ENCODE measurements around the gene GRIN2D. TPM values are rescaled to one million over a fixed set of nuclear protein-coding genes. Genes with fewer than 3 reads are reported as not detected.
A peak's percentile ranks its signal among the peaks of the same experiment; 100 is the strongest.

Gene GRIN2D
- total and polyA plus RNA-seq, 4 donors, result 2.6 to 32.0 (median 18.6) TPM

- Histone ChIP-seq H3K27ac (ENCODE audit: low read depth, low read length) (no peak overlapping the region), H3K4me1 (ENCODE audit: control insufficient read depth, insufficient read depth, low read length) (peaks cover 71% of the 10 kb centered on the region), H3K27me3 (ENCODE audit: control insufficient read depth, insufficient read depth, low read length) (peaks cover 41% of the 10 kb centered on the region), H3K4me3 (ENCODE audit: low read depth, low read length) (peak overlapping the region; percentile 18), H3K36me3 (ENCODE audit: control insufficient read depth, insufficient read depth, low read length) (peaks cover 8% of the 10 kb centered on the region), H3K9me3 (ENCODE audit: control insufficient read depth, insufficient read depth, low read length) (no peaks in the 10 kb centered on the region)
- DNase-seq (ENCODE audit: low read depth in 4 of 6, low spot score in 6 of 6), result no peak
- WGBS (ENCODE audit: insufficient coverage), result 26% methylated on average over 8 of the region's 9 CpGs
Observed at GRCh38 chr19:48395499-48395898, 2.0 kb downstream of the GRIN2D start.

- peaks cover 71% of the 10 kb centered on the region for H3K4me1 ChIP-seq (ENCODE audit: control insufficient read depth, insufficient read depth, low read length)
- H3K27ac ChIP-seq (ENCODE audit: low read depth, low read length), result no peak overlapping the region
- H3K9me3 ChIP-seq (ENCODE audit: control insufficient read depth, insufficient read depth, low read length), result no peaks in the 10 kb centered on the region
- WGBS (ENCODE audit: insufficient coverage), result 41% methylated on average over 16 of the region's 24 CpGs
- peak overlapping the region; percentile 18 for H3K4me3 ChIP-seq (ENCODE audit: low read depth, low read length)
- DNase-seq (ENCODE audit: low read depth in 4 of 6, low spot score in 6 of 6), result peak in 1 of 6 donors; percentile 62
- peaks cover 7% of the 10 kb centered on the region for H3K36me3 ChIP-seq (ENCODE audit: control insufficient read depth, insufficient read depth, low read length)
- peaks cover 41% of the 10 kb centered on the region for H3K27me3 ChIP-seq (ENCODE audit: control insufficient read depth, insufficient read depth, low read length)
Observed at GRCh38 chr19:48396016-48396823, 2.8 kb downstream of the GRIN2D start.

DNA sequence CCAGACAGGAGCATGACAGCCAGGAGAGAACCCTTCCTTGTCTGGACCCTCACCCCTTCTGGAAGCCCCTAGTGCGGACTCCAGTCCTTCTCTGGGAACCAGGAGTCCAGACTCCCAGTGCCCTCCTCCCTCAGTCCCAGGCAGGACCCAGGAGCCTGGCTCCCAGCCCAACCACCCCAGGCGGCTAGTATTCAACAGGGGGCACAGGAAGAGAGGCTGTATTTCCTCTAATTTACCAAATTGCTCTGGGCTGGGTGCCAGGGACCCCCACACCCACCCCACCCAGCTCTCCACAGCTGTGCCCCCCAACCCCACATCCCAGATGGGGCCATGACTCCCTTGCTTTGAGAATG, 3.3 kb downstream of the GRIN2D start:
- H3K9me3 ChIP-seq (ENCODE audit: control insufficient read depth, insufficient read depth, low read length), result no peaks in the 10 kb centered on the region
- peaks cover 67% of the 10 kb centered on the region for H3K4me1 ChIP-seq (ENCODE audit: control insufficient read depth, insufficient read depth, low read length)
- H3K27ac ChIP-seq (ENCODE audit: low read depth, low read length), result no peak overlapping the region
- WGBS (ENCODE audit: insufficient coverage), result 33% methylated on average over 1 of the region's 2 CpGs
- DNase-seq (ENCODE audit: low read depth in 4 of 6, low spot score in 6 of 6), result peak in 1 of 6 donors; percentile 26
- peaks cover 41% of the 10 kb centered on the region for H3K27me3 ChIP-seq (ENCODE audit: control insufficient read depth, insufficient read depth, low read length)
- H3K4me3 ChIP-seq (ENCODE audit: low read depth, low read length), result peak overlapping the region; percentile 9
- H3K36me3 ChIP-seq (ENCODE audit: control insufficient read depth, insufficient read depth, low read length), result peaks cover 6% of the 10 kb centered on the region

- peak overlapping the region; percentile 31 for H3K4me3 ChIP-seq (ENCODE audit: low read depth, low read length)
- 60% methylated on average over 22 of the region's 22 CpGs for WGBS (ENCODE audit: insufficient coverage)
- H3K4me1 ChIP-seq (ENCODE audit: control insufficient read depth, insufficient read depth, low read length), result peaks cover 62% of the 10 kb centered on the region
- H3K27me3 ChIP-seq (ENCODE audit: control insufficient read depth, insufficient read depth, low read length), result peaks cover 41% of the 10 kb centered on the region
- H3K27ac ChIP-seq (ENCODE audit: low read depth, low read length), result no peak overlapping the region
- DNase-seq (ENCODE audit: low read depth in 4 of 6, low spot score in 6 of 6), result peak in 1 of 6 donors; percentile 21
- H3K9me3 ChIP-seq (ENCODE audit: control insufficient read depth, insufficient read depth, low read length), result no peaks in the 10 kb centered on the region
- peaks cover 6% of the 10 kb centered on the region for H3K36me3 ChIP-seq (ENCODE audit: control insufficient read depth, insufficient read depth, low read length)
Observed at GRCh38 chr19:48397263-48398101, 4.0 kb downstream of the GRIN2D start.

GRCh38 chr19:48398102-48398374, 4.6 kb downstream of the GRIN2D start:
- peaks cover 57% of the 10 kb centered on the region for H3K4me1 ChIP-seq (ENCODE audit: control insufficient read depth, insufficient read depth, low read length)
- DNase-seq (ENCODE audit: low read depth in 4 of 6, low spot score in 6 of 6), result peak in 1 of 6 donors; percentile 19
- H3K9me3 ChIP-seq (ENCODE audit: control insufficient read depth, insufficient read depth, low read length), result no peaks in the 10 kb centered on the region
- 5% methylated on average over 17 of the region's 17 CpGs for WGBS (ENCODE audit: insufficient coverage)
- H3K27me3 ChIP-seq (ENCODE audit: control insufficient read depth, insufficient read depth, low read length), result peaks cover 41% of the 10 kb centered on the region
- no peak overlapping the region for H3K27ac ChIP-seq (ENCODE audit: low read depth, low read length)
- H3K4me3 ChIP-seq (ENCODE audit: low read depth, low read length), result peak overlapping the region; percentile 31
- peaks cover 6% of the 10 kb centered on the region for H3K36me3 ChIP-seq (ENCODE audit: control insufficient read depth, insufficient read depth, low read length)

GRCh38 chr19:48398375-48399235, 5.1 kb downstream of the GRIN2D start:
- Histone ChIP-seq H3K9me3 (ENCODE audit: control insufficient read depth, insufficient read depth, low read length) (no peaks in the 10 kb centered on the region), H3K27me3 (ENCODE audit: control insufficient read depth, insufficient read depth, low read length) (peaks cover 39% of the 10 kb centered on the region), H3K4me1 (ENCODE audit: control insufficient read depth, insufficient read depth, low read length) (peaks cover 52% of the 10 kb centered on the region), H3K36me3 (ENCODE audit: control insufficient read depth, insufficient read depth, low read length) (peaks cover 6% of the 10 kb centered on the region), H3K27ac (ENCODE audit: low read depth, low read length) (no peak overlapping the region), H3K4me3 (ENCODE audit: low read depth, low read length) (peak overlapping the region; percentile 31)
- WGBS (ENCODE audit: insufficient coverage), result 6% methylated on average over 96 of the region's 104 CpGs
- peak in 2 of 6 donors; percentile 80 to 83 for DNase-seq (ENCODE audit: low read depth in 4 of 6, low spot score in 6 of 6)

DNA sequence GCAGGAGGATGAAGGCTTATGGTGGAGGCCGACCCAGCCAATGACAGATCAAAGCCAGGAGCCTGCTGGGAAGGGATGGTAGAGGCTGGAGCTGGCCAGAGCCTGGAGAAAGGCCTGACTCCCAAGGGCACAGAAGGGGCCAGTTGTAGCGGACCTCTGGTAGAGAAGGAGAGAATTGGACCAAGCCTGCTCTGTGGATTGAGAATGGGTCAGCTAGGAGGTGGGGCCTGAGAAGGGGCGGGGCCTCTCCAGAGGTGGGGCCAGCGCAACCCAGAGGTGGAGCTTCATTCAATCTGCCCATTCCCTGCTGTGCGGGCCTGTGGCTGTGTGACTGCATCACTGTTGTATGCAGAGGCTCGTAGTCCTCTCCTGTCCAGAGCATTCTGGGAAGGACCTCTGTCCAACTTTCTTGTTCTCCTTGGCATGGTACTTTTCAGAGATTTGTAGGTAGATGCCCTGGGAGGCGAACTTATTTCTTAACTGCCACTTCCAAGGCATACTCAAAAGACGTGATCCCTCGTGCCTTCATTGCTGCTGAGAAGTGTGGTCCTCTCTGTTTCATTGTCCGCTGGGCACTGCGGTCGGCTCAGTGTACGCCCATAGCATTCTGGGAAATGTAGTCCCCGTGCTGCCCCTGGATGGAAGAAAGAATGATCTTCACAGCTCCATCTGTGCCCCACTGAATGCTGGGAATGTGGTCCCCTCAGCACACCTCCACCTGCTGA, 6.7 kb downstream of the GRIN2D start:
- WGBS (ENCODE audit: insufficient coverage), result 67% methylated on average over 8 of the region's 14 CpGs
- peaks cover 36% of the 10 kb centered on the region for H3K4me1 ChIP-seq (ENCODE audit: control insufficient read depth, insufficient read depth, low read length)
- H3K9me3 ChIP-seq (ENCODE audit: control insufficient read depth, insufficient read depth, low read length), result no peaks in the 10 kb centered on the region
- peaks cover 27% of the 10 kb centered on the region for H3K27me3 ChIP-seq (ENCODE audit: control insufficient read depth, insufficient read depth, low read length)
- DNase-seq (ENCODE audit: low read depth in 4 of 6, low spot score in 6 of 6), result peak in 2 of 6 donors; percentile 55 to 77
- no peak overlapping the region for H3K27ac ChIP-seq (ENCODE audit: low read depth, low read length)
- H3K36me3 ChIP-seq (ENCODE audit: control insufficient read depth, insufficient read depth, low read length), result peaks cover 13% of the 10 kb centered on the region
- H3K4me3 ChIP-seq (ENCODE audit: low read depth, low read length), result peak overlapping the region; percentile 18

DNA sequence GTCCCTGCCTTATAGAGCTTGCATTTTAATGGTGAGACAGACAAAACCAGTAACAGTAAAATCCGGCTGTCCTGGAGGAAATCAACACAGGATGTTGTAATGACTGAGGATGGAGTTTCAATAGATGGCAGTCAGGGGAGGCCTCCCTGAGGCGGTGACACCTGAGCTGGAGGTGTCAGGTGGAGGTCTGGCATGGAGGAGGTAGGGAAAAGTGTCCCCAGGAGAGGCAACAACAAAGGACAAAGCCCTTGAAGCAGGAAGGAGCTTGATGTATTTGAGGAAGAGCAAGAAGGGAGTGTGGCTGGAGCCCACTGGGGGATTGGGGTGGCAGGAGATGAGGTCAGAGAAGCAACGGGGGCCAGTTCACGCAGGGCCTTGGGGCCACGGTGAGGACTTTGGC, 7.8 kb downstream of the GRIN2D start:
- H3K9me3 ChIP-seq (ENCODE audit: control insufficient read depth, insufficient read depth, low read length), result no peaks in the 10 kb centered on the region
- H3K4me3 ChIP-seq (ENCODE audit: low read depth, low read length), result no peak overlapping the region
- WGBS (ENCODE audit: insufficient coverage), result 92% methylated on average over 4 of the region's 5 CpGs
- H3K36me3 ChIP-seq (ENCODE audit: control insufficient read depth, insufficient read depth, low read length), result peaks cover 14% of the 10 kb centered on the region
- DNase-seq (ENCODE audit: low read depth in 4 of 6, low spot score in 6 of 6), result no peak
- peaks cover 25% of the 10 kb centered on the region for H3K4me1 ChIP-seq (ENCODE audit: control insufficient read depth, insufficient read depth, low read length)
- H3K27ac ChIP-seq (ENCODE audit: low read depth, low read length), result no peak overlapping the region
- peaks cover 16% of the 10 kb centered on the region for H3K27me3 ChIP-seq (ENCODE audit: control insufficient read depth, insufficient read depth, low read length)

DNA sequence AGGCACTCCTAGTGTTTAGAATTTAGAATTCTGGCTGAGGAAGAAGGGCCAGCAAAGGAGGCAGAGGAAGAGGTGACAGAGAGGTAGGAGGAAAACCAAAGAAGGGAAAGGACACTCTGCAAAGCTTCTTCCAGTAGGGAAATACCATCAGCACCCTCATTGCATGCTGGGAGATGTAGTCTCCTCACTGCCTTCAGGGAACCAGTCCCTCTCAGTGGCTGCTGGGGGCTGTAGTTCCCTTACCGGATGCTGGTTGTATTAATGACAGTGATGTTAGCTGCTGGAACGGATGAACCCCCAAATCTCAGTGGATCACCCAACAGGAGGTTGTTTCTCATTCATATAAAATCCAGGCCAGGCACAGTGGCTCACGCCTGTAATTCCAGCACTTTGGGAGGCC, 10.1 kb downstream of the GRIN2D start:
- Histone ChIP-seq H3K9me3 (ENCODE audit: control insufficient read depth, insufficient read depth, low read length) (no peaks in the 10 kb centered on the region), H3K36me3 (ENCODE audit: control insufficient read depth, insufficient read depth, low read length) (peaks cover 14% of the 10 kb centered on the region), H3K4me3 (ENCODE audit: low read depth, low read length) (no peak overlapping the region), H3K27me3 (ENCODE audit: control insufficient read depth, insufficient read depth, low read length) (no peaks in the 10 kb centered on the region), H3K4me1 (ENCODE audit: control insufficient read depth, insufficient read depth, low read length) (peaks cover 6% of the 10 kb centered on the region), H3K27ac (ENCODE audit: low read depth, low read length) (no peak overlapping the region)
- 40% methylated on average over 1 of the region's 3 CpGs for whole genome bisulfite sequencing (ENCODE audit: insufficient coverage)
- DNase-seq (ENCODE audit: low read depth in 4 of 6, low spot score in 6 of 6), result peak in 2 of 6 donors; percentile 76 to 92

All from spinal cord (tissue), 10 donors.